ENCODE data around the gene NRDC. TPM values are rescaled to one million over a fixed set of nuclear protein-coding genes. Genes with fewer than 3 reads are reported as not detected.
A peak's percentile ranks its signal among the peaks of the same experiment; 100 is the strongest.

NRDC gene
- total and polyA plus RNA-seq, 10 of the 15 experiments (the other 5 are each of a cell fraction or from before 2014, with no cell fraction given) = 50.1 to 134 (median 90.4) TPM

DNA sequence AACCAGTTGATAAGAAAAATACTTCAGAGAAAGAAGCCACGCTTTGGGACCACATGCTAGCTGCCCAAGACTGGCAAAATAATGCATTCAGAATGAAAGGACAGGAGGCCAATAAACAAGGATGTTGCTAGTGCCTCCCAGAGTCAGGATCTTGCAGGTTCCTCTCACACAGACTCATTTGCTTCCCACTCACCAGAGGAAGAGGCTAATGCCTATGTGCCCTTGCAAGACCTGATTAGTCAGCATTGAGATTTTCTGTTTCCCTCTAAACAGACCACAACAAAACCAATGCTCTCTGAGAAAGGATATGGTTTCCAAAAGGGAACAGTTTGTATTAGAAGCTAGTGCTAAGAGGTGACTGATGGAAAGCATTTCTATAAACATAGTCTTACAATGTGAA is 85.7 kb downstream of the NRDC start:
- Histone ChIP-seq H2AFZ (ENCODE audit: control insufficient read depth, low read depth, low read length) (no peak overlapping the region), H3K9me3 (replicated peaks; ENCODE audit: control insufficient read depth, insufficient read depth, low read length) (no peaks in the 10 kb centered on the region), H3K27ac (ENCODE audit: control insufficient read depth, insufficient read depth) (no peak overlapping the region), H3K4me2 (ENCODE audit: control insufficient read depth, insufficient read depth) (no peak overlapping the region), H3K4me3 (no peak overlapping the region), H3K36me3 (ENCODE audit: control insufficient read depth in 2 of 2, insufficient read depth in 2 of 2, low read length in 1 of 2) (peaks cover 11 to 34% of the 10 kb centered on the region in 2 experiments), H3K9ac (ENCODE audit: control insufficient read depth, insufficient read depth, low read length) (no peak overlapping the region), H3K79me2 (ENCODE audit: control insufficient read depth, insufficient read depth, low read length) (no peaks in the 10 kb centered on the region), H4K20me1 (ENCODE audit: control insufficient read depth, insufficient read depth) (no peaks in the 10 kb centered on the region), H3K27me3 (replicated peaks in 1 of 2; ENCODE audit: control insufficient read depth in 2 of 2, insufficient read depth in 2 of 2, low read length in 1 of 2) (no peaks in the 10 kb centered on the region), H3K4me1 (ENCODE audit: control insufficient read depth, insufficient read depth, low read length) (no peaks in the 10 kb centered on the region)
- ChIA-PET SMC1A (ENCODE audit: uncharacterized antibody, unreplicated experiment) (interaction anchor here (1.4 kb wide), 1 partner anchor 9 kb away, joined by 3 read pairs; no protein-coding TSS in a partner anchor), CTCF (interaction anchor here (1.2 kb wide), 1 partner anchor 24 kb away, joined by 3 read pairs; no protein-coding TSS in a partner anchor), POLR2A (no interaction called here), RAD21 (ENCODE audit: unreplicated experiment) (no interaction called here)
- ATAC-seq (peak; percentile 8; the same call in 1 of the 3 replicates), FAIRE-seq (no peak), DNase-seq (ENCODE audit: low read depth, low spot score) (no peak)
- WGBS (ENCODE audit: insufficient coverage, insufficient replicate concordance, low lambda C conversion rate, missing lambda C conversion rate) = 100% methylated on average over 1 of the region's 1 CpG
- intact Hi-C loops (cut with micrococcal nuclease; ENCODE audit: unreplicated experiment) (no loop called here), in situ Hi-C loops (cut with MboI) (no loop called here)
- no TSS peak for BruUV-seq (replicated peaks)
- no peak for TF ChIP-seq STAT3 (IDR thresholded peaks at IDR 0.05; ENCODE audit: low read depth, low read length)
- TF ChIP-seq EGR1 (IDR thresholded peaks at IDR 0.05; ENCODE audit: borderline replicate concordance in 1 of 2, low read depth in 2 of 2, low read length in 2 of 2) = no peak
- no peak for TF ChIP-seq RCOR1 (conservative IDR thresholded peaks at IDR 0.05; ENCODE audit: low read depth, low read length)
- TF ChIP-seq, protein P1, sequence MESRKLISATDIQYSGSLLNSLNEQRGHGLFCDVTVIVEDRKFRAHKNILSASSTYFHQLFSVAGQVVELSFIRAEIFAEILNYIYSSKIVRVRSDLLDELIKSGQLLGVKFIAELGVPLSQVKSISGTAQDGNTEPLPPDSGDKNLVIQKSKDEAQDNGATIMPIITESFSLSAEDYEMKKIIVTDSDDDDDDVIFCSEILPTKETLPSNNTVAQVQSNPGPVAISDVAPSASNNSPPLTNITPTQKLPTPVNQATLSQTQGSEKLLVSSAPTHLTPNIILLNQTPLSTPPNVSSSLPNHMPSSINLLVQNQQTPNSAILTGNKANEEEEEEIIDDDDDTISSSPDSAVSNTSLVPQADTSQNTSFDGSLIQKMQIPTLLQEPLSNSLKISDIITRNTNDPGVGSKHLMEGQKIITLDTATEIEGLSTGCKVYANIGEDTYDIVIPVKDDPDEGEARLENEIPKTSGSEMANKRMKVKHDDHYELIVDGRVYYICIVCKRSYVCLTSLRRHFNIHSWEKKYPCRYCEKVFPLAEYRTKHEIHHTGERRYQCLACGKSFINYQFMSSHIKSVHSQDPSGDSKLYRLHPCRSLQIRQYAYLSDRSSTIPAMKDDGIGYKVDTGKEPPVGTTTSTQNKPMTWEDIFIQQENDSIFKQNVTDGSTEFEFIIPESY (IDR thresholded peaks at IDR 0.05) = no peak
- TF ChIP-seq HDAC6 (IDR thresholded peaks at IDR 0.05; ENCODE audit: unreplicated experiment) = no peak
- no peak for TF ChIP-seq SMAD5 (IDR thresholded peaks at IDR 0.05; ENCODE audit: low read depth)
- no peak for TF ChIP-seq SMAD1 (IDR thresholded peaks at IDR 0.05; ENCODE audit: low read depth, partially characterized antibody)
- TF ChIP-seq BRCA1 (IDR thresholded peaks at IDR 0.05; ENCODE audit: low read depth, low read length) = no peak
- no peak for TF ChIP-seq NFYA (IDR thresholded peaks at IDR 0.05; ENCODE audit: borderline replicate concordance, low read depth, low read length)
- no peak for TF ChIP-seq BACH1 (IDR thresholded peaks at IDR 0.05; ENCODE audit: borderline replicate concordance)
- TF ChIP-seq, protein P2, sequence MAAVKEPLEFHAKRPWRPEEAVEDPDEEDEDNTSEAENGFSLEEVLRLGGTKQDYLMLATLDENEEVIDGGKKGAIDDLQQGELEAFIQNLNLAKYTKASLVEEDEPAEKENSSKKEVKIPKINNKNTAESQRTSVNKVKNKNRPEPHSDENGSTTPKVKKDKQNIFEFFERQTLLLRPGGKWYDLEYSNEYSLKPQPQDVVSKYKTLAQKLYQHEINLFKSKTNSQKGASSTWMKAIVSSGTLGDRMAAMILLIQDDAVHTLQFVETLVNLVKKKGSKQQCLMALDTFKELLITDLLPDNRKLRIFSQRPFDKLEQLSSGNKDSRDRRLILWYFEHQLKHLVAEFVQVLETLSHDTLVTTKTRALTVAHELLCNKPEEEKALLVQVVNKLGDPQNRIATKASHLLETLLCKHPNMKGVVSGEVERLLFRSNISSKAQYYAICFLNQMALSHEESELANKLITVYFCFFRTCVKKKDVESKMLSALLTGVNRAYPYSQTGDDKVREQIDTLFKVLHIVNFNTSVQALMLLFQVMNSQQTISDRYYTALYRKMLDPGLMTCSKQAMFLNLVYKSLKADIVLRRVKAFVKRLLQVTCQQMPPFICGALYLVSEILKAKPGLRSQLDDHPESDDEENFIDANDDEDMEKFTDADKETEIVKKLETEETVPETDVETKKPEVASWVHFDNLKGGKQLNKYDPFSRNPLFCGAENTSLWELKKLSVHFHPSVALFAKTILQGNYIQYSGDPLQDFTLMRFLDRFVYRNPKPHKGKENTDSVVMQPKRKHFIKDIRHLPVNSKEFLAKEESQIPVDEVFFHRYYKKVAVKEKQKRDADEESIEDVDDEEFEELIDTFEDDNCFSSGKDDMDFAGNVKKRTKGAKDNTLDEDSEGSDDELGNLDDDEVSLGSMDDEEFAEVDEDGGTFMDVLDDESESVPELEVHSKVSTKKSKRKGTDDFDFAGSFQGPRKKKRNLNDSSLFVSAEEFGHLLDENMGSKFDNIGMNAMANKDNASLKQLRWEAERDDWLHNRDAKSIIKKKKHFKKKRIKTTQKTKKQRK (IDR thresholded peaks at IDR 0.05; ENCODE audit: low read depth, low read length) = no peak
- TF ChIP-seq HDAC2 (IDR thresholded peaks at IDR 0.05) = no peak
- TF ChIP-seq, protein P3, sequence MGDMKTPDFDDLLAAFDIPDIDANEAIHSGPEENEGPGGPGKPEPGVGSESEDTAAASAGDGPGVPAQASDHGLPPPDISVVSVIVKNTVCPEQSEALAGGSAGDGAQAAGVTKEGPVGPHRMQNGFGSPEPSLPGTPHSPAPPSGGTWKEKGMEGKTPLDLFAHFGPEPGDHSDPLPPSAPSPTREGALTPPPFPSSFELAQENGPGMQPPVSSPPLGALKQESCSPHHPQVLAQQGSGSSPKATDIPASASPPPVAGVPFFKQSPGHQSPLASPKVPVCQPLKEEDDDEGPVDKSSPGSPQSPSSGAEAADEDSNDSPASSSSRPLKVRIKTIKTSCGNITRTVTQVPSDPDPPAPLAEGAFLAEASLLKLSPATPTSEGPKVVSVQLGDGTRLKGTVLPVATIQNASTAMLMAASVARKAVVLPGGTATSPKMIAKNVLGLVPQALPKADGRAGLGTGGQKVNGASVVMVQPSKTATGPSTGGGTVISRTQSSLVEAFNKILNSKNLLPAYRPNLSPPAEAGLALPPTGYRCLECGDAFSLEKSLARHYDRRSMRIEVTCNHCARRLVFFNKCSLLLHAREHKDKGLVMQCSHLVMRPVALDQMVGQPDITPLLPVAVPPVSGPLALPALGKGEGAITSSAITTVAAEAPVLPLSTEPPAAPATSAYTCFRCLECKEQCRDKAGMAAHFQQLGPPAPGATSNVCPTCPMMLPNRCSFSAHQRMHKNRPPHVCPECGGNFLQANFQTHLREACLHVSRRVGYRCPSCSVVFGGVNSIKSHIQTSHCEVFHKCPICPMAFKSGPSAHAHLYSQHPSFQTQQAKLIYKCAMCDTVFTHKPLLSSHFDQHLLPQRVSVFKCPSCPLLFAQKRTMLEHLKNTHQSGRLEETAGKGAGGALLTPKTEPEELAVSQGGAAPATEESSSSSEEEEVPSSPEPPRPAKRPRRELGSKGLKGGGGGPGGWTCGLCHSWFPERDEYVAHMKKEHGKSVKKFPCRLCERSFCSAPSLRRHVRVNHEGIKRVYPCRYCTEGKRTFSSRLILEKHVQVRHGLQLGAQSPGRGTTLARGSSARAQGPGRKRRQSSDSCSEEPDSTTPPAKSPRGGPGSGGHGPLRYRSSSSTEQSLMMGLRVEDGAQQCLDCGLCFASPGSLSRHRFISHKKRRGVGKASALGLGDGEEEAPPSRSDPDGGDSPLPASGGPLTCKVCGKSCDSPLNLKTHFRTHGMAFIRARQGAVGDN (IDR thresholded peaks at IDR 0.05) = no peak
- TF ChIP-seq SMARCA5 (IDR thresholded peaks at IDR 0.05) = no peak
- TF ChIP-seq, protein P4, sequence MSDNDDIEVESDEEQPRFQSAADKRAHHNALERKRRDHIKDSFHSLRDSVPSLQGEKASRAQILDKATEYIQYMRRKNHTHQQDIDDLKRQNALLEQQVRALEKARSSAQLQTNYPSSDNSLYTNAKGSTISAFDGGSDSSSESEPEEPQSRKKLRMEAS (IDR thresholded peaks at IDR 0.05; ENCODE audit: low read depth, low read length) = no peak
- no peak for TF ChIP-seq CBX5 (IDR thresholded peaks at IDR 0.05; ENCODE audit: low read depth)
- TF ChIP-seq ZNF622 (IDR thresholded peaks at IDR 0.05) = no peak

All from GM12878 (cell line).